NCI-H526 (cell line): ENCODE measurements around the gene ANKRD16.
"Not testable (repeated sequence)": the region's sequence is repeated elsewhere in the genome, so short reads cannot be mapped to it uniquely, and the experiment has no call there.

ENCODE experiments used
- DNase-seq, 2 experiments: peaks; one replicate each; lab custom pipeline; 2025; lab: John Stamatoyannopoulos, UW

The ANKRD16 gene

GRCh38 chr10:5835446-5836095, 54.1 kb downstream of the ANKRD16 start:
- no peak for DNase-seq

GRCh38 chr10:5833814-5834213, 55.9 kb downstream of the ANKRD16 start:
- DNase-seq: no peak

- no peak for DNase-seq
These were observed 56.7 kb downstream of the ANKRD16 start for GRCh38 chr10:5832946-5833345.

GRCh38 chr10:5831446-5831782, 58.3 kb downstream of the ANKRD16 start:
- no peak for DNase-seq

GRCh38 chr10:5830629-5831445, 58.9 kb downstream of the ANKRD16 start:
- DNase-seq: no peak

- no peak for DNase-seq
These were observed 60.4 kb downstream of the ANKRD16 start for GRCh38 chr10:5829267-5829666.

GRCh38 chr10:5828725-5829124, 61.0 kb downstream of the ANKRD16 start:
- DNase-seq: no peak

GRCh38 chr10:5827841-5828240, 61.9 kb downstream of the ANKRD16 start:
- DNase-seq: no peak

GRCh38 chr10:5826511-5826910, 63.2 kb downstream of the ANKRD16 start:
- DNase-seq: not testable (repeated sequence)

GRCh38 chr10:5818894-5819293, 70.8 kb downstream of the ANKRD16 start:
- DNase-seq: no peak

- no peak for DNase-seq
These were observed 71.7 kb downstream of the ANKRD16 start for GRCh38 chr10:5818048-5818331.

GRCh38 chr10:5817322-5818047, 72.2 kb downstream of the ANKRD16 start:
- no peak for DNase-seq

- DNase-seq: no peak
These were observed 73.5 kb downstream of the ANKRD16 start for GRCh38 chr10:5816170-5816569.

GRCh38 chr10:5814110-5815107, 75.3 kb downstream of the ANKRD16 start:
- peak; percentile 19 to 57 for DNase-seq

- DNase-seq: peak; percentile 90 to 97
These were observed 76.2 kb downstream of the ANKRD16 start, which contains the start of gene GDI2 for GRCh38 chr10:5813341-5814109. Gene GDI2 (minus strand): TSS chr10:5813434. CDS start chr10:5813258, 176 bp downstream.

GRCh38 chr10:5813091-5813340, 76.7 kb downstream of the ANKRD16 start:
- no peak for DNase-seq

GRCh38 chr10:5812283-5813090, 77.2 kb downstream of the ANKRD16 start:
- peak; percentile 2 to 50 for DNase-seq
